Peyer's patch (tissue), 4 donors: ENCODE results near the gene ABHD1.

Experiments used
- CTCF ChIP-seq, 6 experiments: fragments of 450-650 bp in 4 of 6; fragments of 200-600 bp in 2 of 6; sonication (generic) in 1 of 6; IDR thresholded peaks; one replicate each; pipeline ENCODE4 v1.5.1; 2017 to 2019; ENCODE audit warnings: antibody characterized with exemption in 6 of 6, mild to moderate bottlenecking in 3 of 6, moderate library complexity in 1 of 6
- POLR2A ChIP-seq, 2 donors: fragments of 450-650 bp; IDR thresholded peaks; one replicate each; pipeline ENCODE4 v1.5.1; 2017; ENCODE audit warnings: antibody characterized with exemption in 2 of 2, mild to moderate bottlenecking in 2 of 2, moderate library complexity in 2 of 2

- TF ChIP-seq CTCF (IDR thresholded peaks at IDR 0.05) (no peak), POLR2A (IDR thresholded peaks at IDR 0.05) (no peak)
Observed at GRCh38 chr2:27102329-27102728, 21.3 kb upstream of the ABHD1 start.
